GM12878 (cell line): ENCODE results near the gene BICRAL. TPM values are rescaled to one million over a fixed set of nuclear protein-coding genes. Genes with fewer than 3 reads are reported as not detected.

Experiments
- ATAC-seq: fragments of 200-7000 bp; cut with Tn5 transposase; 3 replicates; pipeline ENCODE4 v1.9.1; 2020; ENCODE audit warnings: mild to moderate bottlenecking, moderate library complexity
- BruUV-seq: library from RNA; stranded (reverse); fragments of 400-500 nt; replicated peaks from 2 replicates; lab custom pipeline; 2021; lab: Mats Ljungman, UMichigan
- CTCF ChIA-PET: fragments of 300-600 bp; sonication (Branson Sonifier 250); formaldehyde crosslinking; extraction: SDS; loops from one replicate; lab custom pipeline; 2021; ENCODE audit warnings: inconsistent platforms; lab: Yijun Ruan, JAX
- POLR2A ChIA-PET: fragments of 350-600 bp; formaldehyde crosslinking; extraction: SDS; loops from one replicate; lab custom pipeline; 2021; ENCODE audit warnings: inconsistent platforms; lab: Charles Lee
- RAD21 ChIA-PET: fragments of 300-600 bp; sonication (Branson Sonifier 250); formaldehyde crosslinking; loops from one replicate; lab custom pipeline; 2023; ENCODE audit warnings: antibody characterized with exemption; ENCODE audit not compliant: unreplicated experiment; lab: Charles Lee
- SMC1A ChIA-PET: fragments of 300-600 bp; sonication (Branson Sonifier 250); formaldehyde crosslinking; loops from one replicate; lab custom pipeline; 2023; ENCODE audit not compliant: unreplicated experiment, uncharacterized antibody; lab: Charles Lee
- DNase-seq: peaks from one replicate; pipeline ENCODE4 v3.0.0-alpha.2; 2011; ENCODE audit warnings: low read depth, low spot score
- FAIRE-seq: peaks from 3 replicates; lab custom pipeline; 2011; peaks lifted over from hg19 to GRCh38; lab: Jason Lieb, UNC
- H2AFZ ChIP-seq: 2 replicates; pipeline ENCODE4 v1.6.0; 2011; ENCODE audit warnings: low read depth, low read length, control low read depth; ENCODE audit not compliant: control insufficient read depth
- H3K27ac ChIP-seq: 2 replicates; pipeline ENCODE4 v1.5.1; 2011; ENCODE audit warnings: control low read depth; ENCODE audit not compliant: control insufficient read depth, insufficient read depth
- H3K27me3 ChIP-seq, 2 experiments: replicated peaks in 1 of 2; 2 replicates each; pipeline versions ENCODE4 v1.6.0 to v1.6.1; 2011; ENCODE audit warnings: low read length in 1 of 2; ENCODE audit not compliant: control insufficient read depth in 2 of 2, insufficient read depth in 2 of 2
- H3K36me3 ChIP-seq, 2 experiments: 2 replicates each; pipeline ENCODE4 v1.5.1; 2011; ENCODE audit warnings: low read length in 1 of 2; ENCODE audit not compliant: control insufficient read depth in 2 of 2, insufficient read depth in 2 of 2
- H3K4me1 ChIP-seq: 2 replicates; pipeline ENCODE4 v1.6.1; 2011; ENCODE audit warnings: mild to moderate bottlenecking, low read length, moderate library complexity, mixed read lengths; ENCODE audit not compliant: control insufficient read depth, insufficient read depth
- H3K4me2 ChIP-seq: 2 replicates; pipeline ENCODE4 v1.6.0; 2011; ENCODE audit warnings: control low read depth; ENCODE audit not compliant: control insufficient read depth, insufficient read depth
- H3K4me3 ChIP-seq: fragments of 200-600 bp; sonication (generic); 2 replicates; pipeline ENCODE4 v1.5.1; 2016
- H3K79me2 ChIP-seq: 2 replicates; pipeline ENCODE4 v1.6.0; 2011; ENCODE audit warnings: low read length; ENCODE audit not compliant: control insufficient read depth, insufficient read depth
- H3K9ac ChIP-seq: 2 replicates; pipeline ENCODE4 v1.8.0; 2011; ENCODE audit warnings: low read length, control low read depth, mixed read lengths; ENCODE audit not compliant: control insufficient read depth, insufficient read depth
- H3K9me3 ChIP-seq: replicated peaks from 3 replicates; pipeline ENCODE4 v1.5.1; 2011; ENCODE audit warnings: mild to moderate bottlenecking, low read length; ENCODE audit not compliant: control insufficient read depth, insufficient read depth
- H4K20me1 ChIP-seq: 2 replicates; pipeline ENCODE4 v1.6.0; 2011; ENCODE audit not compliant: control insufficient read depth, insufficient read depth
- CTCF ChIP-seq, 3 experiments: IDR thresholded peaks in 2 of 3; conservative IDR thresholded peaks in 1 of 3; 2 replicates each; pipeline ENCODE4 v1.5.1; 2011; ENCODE audit warnings: low read depth in 3 of 3, low read length in 3 of 3, mild to moderate bottlenecking in 3 of 3, control low read depth in 2 of 3, moderate library complexity in 2 of 3, inconsistent platforms in 1 of 3, mixed read lengths in 1 of 3; ENCODE audit not compliant: control insufficient read depth in 2 of 3, insufficient read depth in 1 of 3; ENCODE audit errors: extremely low read depth in 1 of 3
- MTA2 ChIP-seq: fragments of 450-650 bp; IDR thresholded peaks from 2 replicates; pipeline ENCODE4 v1.6.1; 2016; ENCODE audit warnings: low read depth, mild to moderate bottlenecking, moderate library complexity
- NFXL1 ChIP-seq: fragments of 450-650 bp; IDR thresholded peaks from 2 replicates; pipeline ENCODE4 v1.6.1; 2017; ENCODE audit warnings: antibody characterized with exemption, mild to moderate bottlenecking, borderline replicate concordance
- WGBS: methylation state at CpG from one replicate; pipeline ENCODE4 v1.1.6; 2016; ENCODE audit warnings: low lambda C conversion rate; ENCODE audit not compliant: insufficient replicate concordance, insufficient coverage; ENCODE audit errors: missing lambda C conversion rate; 5-methylcytosine and 5-hydroxymethylcytosine counted together
- in situ Hi-C: fragments of 300-500 bp; cut with MboI; formaldehyde crosslinking; loops from 9 replicates; pipeline ENCODE4 v1.14.3; 2018; ENCODE audit warnings: mixed read lengths
- intact Hi-C: fragments of 100-400 bp; cut with micrococcal nuclease; formaldehyde crosslinking; loops from one replicate; pipeline ENCODE4 v1.14.2; 2022; ENCODE audit not compliant: unreplicated experiment
- polyA plus RNA-seq, 11 experiments: library from polyadenylated mRNA; depleted of rRNA in 4 of 11; unstranded in 6 of 11; stranded (reverse) in 5 of 11; fragments of >200 nt; fragmentation: Nextera tagmentation in 4 of 11; fragmentation: Illumina TruSeq in 1 of 11; extraction: Ambion mirVana in 4 of 11; extraction: Trizol in 1 of 11; gene quantifications; 1 replicate in 1 of 11; 2 replicates in 10 of 11; pipeline versions ENCODE4 v1.2.1 to v1.2.3, GENCODE V29; 2011 to 2016; ENCODE audit warnings: inconsistent platforms in 2 of 11, missing spikeins in 2 of 11, low read depth in 1 of 11
- total RNA-seq, 4 experiments: library from RNA; depleted of rRNA in 3 of 4; stranded (reverse); fragments of >200 nt in 3 of 4; fragmentation: Illumina TruSeq in 1 of 4; extraction: Trizol in 1 of 4; gene quantifications; 2 replicates each; pipeline versions ENCODE4 v1.2.1 to v1.2.3, GENCODE V29; 2013 to 2021
- TF ChIP-seq, protein P1 (sequence below): fragments of 450-650 bp; IDR thresholded peaks from 2 replicates; pipeline ENCODE4 v1.6.1; 2017; ENCODE audit warnings: antibody characterized with exemption, mild to moderate bottlenecking, moderate library complexity

BICRAL gene
- total and polyA plus RNA-seq, 10 of the 15 experiments (the other 5 are each of a cell fraction or from before 2014, with no cell fraction given) = 1.9 to 16.6 (median 8.5) TPM

GRCh38 chr6:42891199-42891722, 109.4 kb downstream of the BICRAL start:
- intact Hi-C loops = loop anchor here (2.0 to 5.0 kb wide), 2 partner anchors 109 to 144 kb away; partner anchors contain the start of genes BICRAL and TBCC
- Histone ChIP-seq H3K4me3 (peak overlapping the region; percentile 85; the same call in 1 of the 2 replicates), H3K36me3 (no peaks in the 10 kb centered on the region; a peak in 1 of 4 replicates), H3K9me3 (no peaks in the 10 kb centered on the region)
- no peak for ATAC-seq
- FAIRE-seq = no peak
- RAD21 ChIA-PET = interaction anchor here (1.0 to 3.1 kb wide), 5 partner anchors 12 to 230 kb away, joined by 3 to 9 read pairs (median 4); partner anchors contain the start of genes BICRAL and RPL7L1
- TF ChIP-seq MTA2 = 0 out of 2 replicates have a peak, but pooled peaks have one; percentile 7
- TF ChIP-seq CTCF (IDR thresholded peaks at IDR 0.05 in 2 of 3, conservative IDR thresholded peaks at IDR 0.05 in 1 of 3; ENCODE audit: control insufficient read depth in 2 of 3, extremely low read depth in 1 of 3, insufficient read depth in 1 of 3, low read depth in 3 of 3, low read length in 3 of 3) = no peak
- TF ChIP-seq NFXL1 = no peak
- TF ChIP-seq, protein P1, sequence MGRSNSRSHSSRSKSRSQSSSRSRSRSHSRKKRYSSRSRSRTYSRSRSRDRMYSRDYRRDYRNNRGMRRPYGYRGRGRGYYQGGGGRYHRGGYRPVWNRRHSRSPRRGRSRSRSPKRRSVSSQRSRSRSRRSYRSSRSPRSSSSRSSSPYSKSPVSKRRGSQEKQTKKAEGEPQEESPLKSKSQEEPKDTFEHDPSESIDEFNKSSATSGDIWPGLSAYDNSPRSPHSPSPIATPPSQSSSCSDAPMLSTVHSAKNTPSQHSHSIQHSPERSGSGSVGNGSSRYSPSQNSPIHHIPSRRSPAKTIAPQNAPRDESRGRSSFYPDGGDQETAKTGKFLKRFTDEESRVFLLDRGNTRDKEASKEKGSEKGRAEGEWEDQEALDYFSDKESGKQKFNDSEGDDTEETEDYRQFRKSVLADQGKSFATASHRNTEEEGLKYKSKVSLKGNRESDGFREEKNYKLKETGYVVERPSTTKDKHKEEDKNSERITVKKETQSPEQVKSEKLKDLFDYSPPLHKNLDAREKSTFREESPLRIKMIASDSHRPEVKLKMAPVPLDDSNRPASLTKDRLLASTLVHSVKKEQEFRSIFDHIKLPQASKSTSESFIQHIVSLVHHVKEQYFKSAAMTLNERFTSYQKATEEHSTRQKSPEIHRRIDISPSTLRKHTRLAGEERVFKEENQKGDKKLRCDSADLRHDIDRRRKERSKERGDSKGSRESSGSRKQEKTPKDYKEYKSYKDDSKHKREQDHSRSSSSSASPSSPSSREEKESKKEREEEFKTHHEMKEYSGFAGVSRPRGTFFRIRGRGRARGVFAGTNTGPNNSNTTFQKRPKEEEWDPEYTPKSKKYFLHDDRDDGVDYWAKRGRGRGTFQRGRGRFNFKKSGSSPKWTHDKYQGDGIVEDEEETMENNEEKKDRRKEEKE = no peak
- TF ChIP-seq, all 136 proteins: peak for 1
- peaks cover 15% of the 10 kb centered on the region for H3K4me1 ChIP-seq
- no peaks in the 10 kb centered on the region for H3K27me3 ChIP-seq
- H3K4me2 ChIP-seq = peak overlapping the region; percentile 83
- in situ Hi-C loops = no loop called here
- H3K79me2 ChIP-seq = peaks cover 4% of the 10 kb centered on the region; the same call in 1 of the 2 replicates
- peak overlapping the region; percentile 97 for H3K9ac ChIP-seq
- BruUV-seq = no TSS peak
- ChIA-PET POLR2A (interaction anchor here (0.7 to 2.3 kb wide), 3 partner anchors 12 to 233 kb away, joined by 5 to 16 read pairs (median 5); partner anchors contain the start of genes PPP2R5D and RPL7L1), SMC1A (interaction anchor here (0.7 to 2.3 kb wide), 5 partner anchors 12 to 230 kb away, joined by 3 to 9 read pairs (median 3); partner anchors contain the start of genes CNPY3 and RPL7L1), CTCF (interaction anchor here (0.6 to 1.8 kb wide), 7 partner anchors 9 to 229 kb away, joined by 3 to 8 read pairs (median 5); partner anchors contain the start of genes CNPY3 and PPP2R5D)
- H4K20me1 ChIP-seq = no peaks in the 10 kb centered on the region
- H3K27ac ChIP-seq = peak overlapping the region; percentile 88
- DNase-seq = no peak
- H2AFZ ChIP-seq = peak overlapping the region; percentile 97
- WGBS = 38% methylated on average over 17 of the region's 17 CpGs
